ENCODE data around the gene CRADD. TPM values are rescaled to one million over a fixed set of nuclear protein-coding genes. Genes with fewer than 3 reads are reported as not detected.

Gene CRADD
- total RNA-seq, 2 donors from 2014 or later = 7.7 to 9.1 TPM

- WGBS, 2 experiments (ENCODE audit: insufficient coverage in 1 of 2, insufficient read length in 1 of 2) = 100% methylated on average over 2 of the region's 2 CpGs; no CpG with 5 or more reads in 1 of the 2 experiments
Observed at GRCh38 chr12:93689076-93689834, 12.1 kb downstream of the CRADD start.

GRCh38 chr12:93696462-93696861 is 19.3 kb downstream of the CRADD start:
- DNase-seq = no peak
- no peak overlapping the region for H3K4me3 Mint-ChIP-seq

More at GRCh38 chr12:93689076-93689834, 12.1 kb downstream of the CRADD start:
- Histone ChIP-seq H3K27ac (ENCODE audit: low read depth, low read length) (no peak overlapping the region), H3K4me1 (ENCODE audit: control insufficient read depth, insufficient read depth, low read length) (no peaks in the 10 kb centered on the region), H3K4me3 (ENCODE audit: low read length) (no peak overlapping the region), H3K9ac (ENCODE audit: extremely low read depth, low read length, poor library complexity, severe bottlenecking) (no peak overlapping the region), H3K9me3 (ENCODE audit: control insufficient read depth, low read length) (peaks cover 4% of the 10 kb centered on the region), H3K27me3 (ENCODE audit: control insufficient read depth, insufficient read depth, low read length, poor library complexity, severe bottlenecking) (no peaks in the 10 kb centered on the region), H3K36me3 (ENCODE audit: control insufficient read depth, insufficient read depth, low read length) (no peaks in the 10 kb centered on the region)
- H3K4me3 Mint-ChIP-seq = no peak overlapping the region
- TF ChIP-seq CTCF (conservative IDR thresholded peaks at IDR 0.05) = no peak
- DNase-seq = no peak
- no peak overlapping the region for H3K27ac Mint-ChIP-seq
- no peaks in the 10 kb centered on the region for H3K36me3 Mint-ChIP-seq (ENCODE audit: low read depth)
- H3K4me1 Mint-ChIP-seq = peaks cover 25% of the 10 kb centered on the region
- H3K9me3 Mint-ChIP-seq = peaks cover 1% of the 10 kb centered on the region
- H3K27me3 Mint-ChIP-seq (ENCODE audit: insufficient read depth) = no peaks in the 10 kb centered on the region

GRCh38 chr12:93698307-93699092 is 21.3 kb downstream of the CRADD start:
- no peak for DNase-seq
- H3K4me3 Mint-ChIP-seq = no peak overlapping the region

More at GRCh38 chr12:93696462-93696861, 19.3 kb downstream of the CRADD start:
- H3K4me1 Mint-ChIP-seq = peaks cover 32% of the 10 kb centered on the region
- Histone ChIP-seq H3K27ac (ENCODE audit: low read depth, low read length) (no peak overlapping the region), H3K9ac (ENCODE audit: extremely low read depth, low read length, poor library complexity, severe bottlenecking) (no peak overlapping the region), H3K36me3 (ENCODE audit: control insufficient read depth, insufficient read depth, low read length) (no peaks in the 10 kb centered on the region), H3K4me1 (ENCODE audit: control insufficient read depth, insufficient read depth, low read length) (peaks cover 19% of the 10 kb centered on the region), H3K27me3 (ENCODE audit: control insufficient read depth, insufficient read depth, low read length, poor library complexity, severe bottlenecking) (no peaks in the 10 kb centered on the region), H3K9me3 (ENCODE audit: control insufficient read depth, low read length) (peaks cover 4% of the 10 kb centered on the region), H3K4me3 (ENCODE audit: low read length) (no peak overlapping the region)
- H3K27me3 Mint-ChIP-seq (ENCODE audit: insufficient read depth) = peaks cover 2% of the 10 kb centered on the region
- H3K27ac Mint-ChIP-seq = no peak overlapping the region
- H3K9me3 Mint-ChIP-seq = peaks cover 1% of the 10 kb centered on the region
- no peaks in the 10 kb centered on the region for H3K36me3 Mint-ChIP-seq (ENCODE audit: low read depth)
- TF ChIP-seq CTCF (conservative IDR thresholded peaks at IDR 0.05) = no peak

More at GRCh38 chr12:93698307-93699092, 21.3 kb downstream of the CRADD start:
- Mint-ChIP-seq H3K27me3 (ENCODE audit: insufficient read depth) (peaks cover 2% of the 10 kb centered on the region), H3K36me3 (ENCODE audit: low read depth) (no peaks in the 10 kb centered on the region), H3K4me1 (peaks cover 47% of the 10 kb centered on the region), H3K27ac (peak overlapping the region; percentile 82), H3K9me3 (peaks cover 1% of the 10 kb centered on the region)
- peak overlapping the region; percentile 62 for H3K4me3 ChIP-seq (ENCODE audit: low read length)
- 61 to 69% methylated on average over 2 to 3 of the region's 3 CpGs for WGBS, 2 experiments (ENCODE audit: insufficient coverage in 1 of 2, insufficient read length in 1 of 2)
- H3K27me3 ChIP-seq (ENCODE audit: control insufficient read depth, insufficient read depth, low read length, poor library complexity, severe bottlenecking) = no peaks in the 10 kb centered on the region
- H3K36me3 ChIP-seq (ENCODE audit: control insufficient read depth, insufficient read depth, low read length) = no peaks in the 10 kb centered on the region
- peaks cover 24% of the 10 kb centered on the region for H3K4me1 ChIP-seq (ENCODE audit: control insufficient read depth, insufficient read depth, low read length)
- no peak overlapping the region for H3K9ac ChIP-seq (ENCODE audit: extremely low read depth, low read length, poor library complexity, severe bottlenecking)
- no peaks in the 10 kb centered on the region for H3K9me3 ChIP-seq (ENCODE audit: control insufficient read depth, low read length)
- no peak overlapping the region for H3K27ac ChIP-seq (ENCODE audit: low read depth, low read length)
- no peak for TF ChIP-seq CTCF (conservative IDR thresholded peaks at IDR 0.05)
